Measurements from ENCODE around the gene COL25A1.

DNA sequence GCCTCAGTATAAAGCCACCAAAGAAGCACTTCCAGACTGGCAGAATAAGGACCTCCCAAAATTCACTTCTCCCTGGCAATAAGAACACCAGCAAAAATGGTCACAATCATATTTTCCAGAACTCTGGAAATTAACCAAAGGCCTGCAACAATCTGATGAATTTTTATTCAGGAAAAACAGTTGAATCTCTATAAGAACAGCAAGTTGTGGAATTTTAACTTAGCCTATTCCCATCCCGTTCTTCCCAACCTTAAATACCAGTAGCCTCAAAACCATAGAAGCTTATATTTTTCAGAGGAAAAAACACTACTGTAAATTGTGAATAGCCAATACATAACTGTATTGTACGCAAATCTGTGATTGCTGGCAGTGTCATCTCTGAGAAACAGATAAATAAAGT lies 67.9 kb downstream of the COL25A1 start:
- TF ChIP-seq, protein P1, sequence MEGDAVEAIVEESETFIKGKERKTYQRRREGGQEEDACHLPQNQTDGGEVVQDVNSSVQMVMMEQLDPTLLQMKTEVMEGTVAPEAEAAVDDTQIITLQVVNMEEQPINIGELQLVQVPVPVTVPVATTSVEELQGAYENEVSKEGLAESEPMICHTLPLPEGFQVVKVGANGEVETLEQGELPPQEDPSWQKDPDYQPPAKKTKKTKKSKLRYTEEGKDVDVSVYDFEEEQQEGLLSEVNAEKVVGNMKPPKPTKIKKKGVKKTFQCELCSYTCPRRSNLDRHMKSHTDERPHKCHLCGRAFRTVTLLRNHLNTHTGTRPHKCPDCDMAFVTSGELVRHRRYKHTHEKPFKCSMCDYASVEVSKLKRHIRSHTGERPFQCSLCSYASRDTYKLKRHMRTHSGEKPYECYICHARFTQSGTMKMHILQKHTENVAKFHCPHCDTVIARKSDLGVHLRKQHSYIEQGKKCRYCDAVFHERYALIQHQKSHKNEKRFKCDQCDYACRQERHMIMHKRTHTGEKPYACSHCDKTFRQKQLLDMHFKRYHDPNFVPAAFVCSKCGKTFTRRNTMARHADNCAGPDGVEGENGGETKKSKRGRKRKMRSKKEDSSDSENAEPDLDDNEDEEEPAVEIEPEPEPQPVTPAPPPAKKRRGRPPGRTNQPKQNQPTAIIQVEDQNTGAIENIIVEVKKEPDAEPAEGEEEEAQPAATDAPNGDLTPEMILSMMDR (IDR thresholded peaks at IDR 0.05) = no peak
- no peak for TF ChIP-seq POLR2A (IDR thresholded peaks at IDR 0.05)
